GM21381 (cell line): ENCODE results near the gene ENOX1.
A peak's percentile ranks its signal among the peaks of the same experiment; 100 is the strongest.

Source experiments
- ATAC-seq: cut with Tn5 transposase; IDR thresholded peaks from one replicate; pipeline ENCODE4 v1.9.1; 2021; ENCODE audit warnings: mild to moderate bottlenecking, moderate library complexity; ENCODE audit not compliant: unreplicated experiment

Gene ENOX1

GRCh38 chr13:43401361-43401760 is 385.4 kb downstream of the ENOX1 start:
- ATAC-seq = no peak

GRCh38 chr13:43397111-43397510 is 389.7 kb downstream of the ENOX1 start:
- no peak for ATAC-seq

GRCh38 chr13:43391036-43391435 is 395.7 kb downstream of the ENOX1 start:
- peak; percentile 3 for ATAC-seq

GRCh38 chr13:43390619-43391018 is 396.2 kb downstream of the ENOX1 start:
- ATAC-seq = peak; percentile 61

GRCh38 chr13:43389983-43390382 is 396.8 kb downstream of the ENOX1 start:
- peak; percentile 12 for ATAC-seq

- ATAC-seq = no peak
These were observed 397.2 kb downstream of the ENOX1 start for GRCh38 chr13:43389573-43389972.

GRCh38 chr13:43388282-43389034 is 398.3 kb downstream of the ENOX1 start:
- ATAC-seq = peak; percentile 43

- no peak for ATAC-seq
These were observed 398.9 kb downstream of the ENOX1 start for GRCh38 chr13:43387880-43388279.

GRCh38 chr13:43383498-43384165 is 403.1 kb downstream of the ENOX1 start:
- ATAC-seq = no peak

GRCh38 chr13:43379738-43380137 is 407.0 kb downstream of the ENOX1 start:
- no peak for ATAC-seq

GRCh38 chr13:43377973-43378372 is 408.8 kb downstream of the ENOX1 start:
- ATAC-seq = no peak

GRCh38 chr13:43377149-43377548 is 409.6 kb downstream of the ENOX1 start:
- ATAC-seq = no peak

GRCh38 chr13:43376596-43376995 is 410.2 kb downstream of the ENOX1 start:
- ATAC-seq = no peak

GRCh38 chr13:43375797-43376465 is 410.8 kb downstream of the ENOX1 start:
- ATAC-seq = no peak

- ATAC-seq = no peak
These were observed 412.2 kb downstream of the ENOX1 start for GRCh38 chr13:43374621-43375020.

- no peak for ATAC-seq
These were observed 413.4 kb downstream of the ENOX1 start for GRCh38 chr13:43373400-43373799.

- no peak for ATAC-seq
These were observed 415.9 kb downstream of the ENOX1 start for GRCh38 chr13:43370842-43371241.

- no peak for ATAC-seq
These were observed 417.5 kb downstream of the ENOX1 start for GRCh38 chr13:43369319-43369718.

GRCh38 chr13:43368003-43368402 is 418.8 kb downstream of the ENOX1 start:
- peak; percentile 55 for ATAC-seq

GRCh38 chr13:43365039-43365344 is 421.8 kb downstream of the ENOX1 start:
- no peak for ATAC-seq

GRCh38 chr13:43364210-43365038 is 422.3 kb downstream of the ENOX1 start:
- ATAC-seq = no peak
